ENCODE measurements around the gene EXD3.

The EXD3 gene

DNA sequence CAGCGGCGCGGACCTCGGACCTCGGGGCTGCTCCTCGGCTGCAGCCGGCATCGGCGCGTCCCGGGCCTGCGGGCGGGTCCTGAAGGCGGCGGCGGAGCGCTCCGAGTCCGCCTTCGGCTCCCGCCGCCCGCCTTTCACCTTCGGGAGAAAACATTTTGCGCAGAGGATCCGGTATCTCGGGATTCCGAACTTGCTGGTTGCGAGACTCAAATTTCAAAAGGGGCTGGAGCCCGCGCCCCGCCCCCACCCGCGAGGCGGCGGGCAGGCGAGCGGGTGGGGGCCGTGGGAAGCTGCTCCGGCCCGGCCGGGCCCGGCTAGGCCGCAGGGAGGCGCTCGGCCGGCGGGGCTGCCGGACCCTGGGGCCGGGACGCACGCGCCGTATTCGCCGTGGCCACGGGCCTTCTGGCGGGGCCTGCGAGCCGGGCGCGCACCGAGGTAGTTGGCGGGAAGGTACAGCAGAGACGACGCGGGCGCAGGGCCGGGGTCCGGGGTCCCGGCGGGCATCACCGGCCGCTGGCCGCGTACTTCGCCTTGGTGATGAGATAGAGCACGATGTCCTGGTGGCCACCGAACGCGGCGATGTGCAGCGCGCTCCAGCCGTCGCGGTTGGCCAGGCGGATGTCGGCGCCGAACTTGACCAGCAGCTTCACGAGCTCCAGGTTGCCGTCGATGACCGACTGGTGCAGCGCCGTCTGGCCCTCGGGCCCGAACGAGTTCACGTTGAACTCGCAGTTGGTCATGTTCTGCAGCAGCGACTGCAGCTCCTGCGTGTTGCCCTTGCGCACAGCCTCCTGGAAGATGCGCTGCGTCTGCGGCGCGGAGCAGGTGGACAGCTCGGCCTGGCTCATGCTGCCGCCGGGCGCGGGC lies 121.6 kb downstream of the EXD3 start:
- peak; percentile 15 for DNase-seq

DNA sequence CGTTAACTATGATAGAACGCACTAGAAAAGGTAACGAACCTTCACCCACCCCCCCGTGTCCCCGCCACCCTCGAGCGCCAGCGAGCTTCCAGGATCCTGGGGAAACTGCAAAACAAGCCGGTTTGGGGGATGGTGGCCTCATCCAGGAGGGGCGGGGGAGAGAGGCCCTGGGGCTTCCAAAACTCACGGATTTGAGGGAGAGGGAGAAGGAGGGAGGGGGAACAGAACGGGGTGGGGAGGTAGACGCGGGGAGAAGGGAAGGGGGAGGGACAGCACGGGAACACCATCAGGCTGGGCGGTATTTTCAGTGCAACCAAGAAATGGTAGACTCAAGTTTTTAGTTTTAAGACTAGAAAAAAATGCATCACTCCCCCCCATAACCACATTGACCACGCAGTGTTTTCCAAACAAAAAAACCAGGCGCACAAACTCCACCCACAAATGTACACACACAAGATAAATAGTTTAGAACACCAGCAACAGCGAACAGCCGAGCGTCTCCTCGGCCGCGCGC lies 122.3 kb downstream of the EXD3 start:
- DNase-seq: no peak

DNA sequence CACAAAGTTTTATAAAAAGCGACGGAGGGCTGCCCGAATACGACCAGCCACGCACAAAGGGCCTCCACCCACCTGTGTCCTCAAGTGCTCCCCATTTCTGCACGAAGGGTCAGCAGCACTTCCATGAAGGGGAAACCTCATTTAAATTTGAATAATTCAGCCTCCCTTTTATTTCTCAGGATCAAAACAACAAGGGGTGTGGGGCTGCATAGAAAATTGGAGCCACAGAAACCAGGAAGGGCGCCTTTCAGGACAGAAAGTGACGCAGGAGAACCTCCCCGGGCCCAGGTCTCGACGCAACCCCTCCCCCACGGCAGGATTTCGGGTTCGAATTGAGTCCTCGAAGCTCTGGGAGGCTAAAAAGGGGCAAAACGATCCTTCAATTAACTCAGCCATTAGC lies 123.0 kb downstream of the EXD3 start:
- no peak for DNase-seq

DNA sequence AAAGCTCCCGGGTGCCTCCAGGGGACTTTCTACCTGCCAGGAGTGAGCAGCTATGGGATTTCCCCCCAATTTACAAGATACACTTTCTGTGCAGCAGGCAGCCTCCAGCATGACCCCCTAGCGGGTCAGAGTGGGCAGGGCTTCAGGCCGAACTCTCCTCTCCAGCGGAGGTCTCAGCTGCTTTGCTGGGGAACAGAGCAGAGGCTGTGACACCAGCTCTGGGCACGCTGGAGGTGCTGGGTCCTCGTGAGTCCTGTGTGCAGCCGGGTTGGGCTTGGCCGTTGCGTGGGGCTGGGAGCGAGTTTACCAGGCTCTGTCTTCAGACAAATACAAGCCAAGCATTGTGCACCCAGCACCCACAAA lies 123.8 kb downstream of the EXD3 start:
- no peak for DNase-seq

DNA sequence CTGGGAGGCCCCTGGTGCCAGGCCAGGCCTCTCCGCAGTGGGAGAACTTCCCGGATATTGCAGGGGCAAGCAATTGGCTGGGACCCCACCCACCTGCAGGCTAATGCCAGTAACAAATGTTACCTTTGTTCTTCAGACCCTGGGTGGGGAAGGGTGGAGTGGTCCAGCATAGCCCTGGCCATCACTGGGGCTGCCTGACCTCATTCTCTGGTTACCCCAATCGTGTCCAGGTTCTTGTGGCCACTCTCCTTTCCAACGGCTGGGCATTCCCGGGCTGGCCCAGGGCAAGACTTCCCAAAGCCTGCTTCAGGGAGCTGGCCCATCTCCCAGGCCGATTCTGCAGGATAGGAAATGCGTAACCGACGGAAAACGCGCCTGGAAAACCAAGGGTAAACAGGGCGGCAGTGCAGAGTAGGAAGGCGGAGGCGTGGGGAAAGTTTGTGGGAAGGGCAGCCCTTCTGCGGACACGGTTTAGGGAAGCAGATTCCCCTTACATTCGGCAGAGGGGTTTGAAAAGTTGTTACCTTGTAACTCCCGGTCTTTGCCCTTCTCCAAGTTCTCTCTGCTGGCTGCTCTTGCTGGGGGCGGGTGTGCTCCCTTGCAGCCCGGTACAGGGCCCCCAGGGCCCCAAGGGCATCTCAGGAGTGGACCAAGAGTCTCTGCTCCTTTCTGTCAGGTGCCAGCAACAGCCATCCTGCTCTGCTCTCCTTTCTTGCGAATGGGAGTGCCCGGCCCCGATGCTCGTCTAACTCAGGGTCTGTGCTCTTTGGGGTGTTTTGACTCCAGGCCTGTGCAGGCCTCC lies 124.4 kb downstream of the EXD3 start:
- DNase-seq: no peak

DNA sequence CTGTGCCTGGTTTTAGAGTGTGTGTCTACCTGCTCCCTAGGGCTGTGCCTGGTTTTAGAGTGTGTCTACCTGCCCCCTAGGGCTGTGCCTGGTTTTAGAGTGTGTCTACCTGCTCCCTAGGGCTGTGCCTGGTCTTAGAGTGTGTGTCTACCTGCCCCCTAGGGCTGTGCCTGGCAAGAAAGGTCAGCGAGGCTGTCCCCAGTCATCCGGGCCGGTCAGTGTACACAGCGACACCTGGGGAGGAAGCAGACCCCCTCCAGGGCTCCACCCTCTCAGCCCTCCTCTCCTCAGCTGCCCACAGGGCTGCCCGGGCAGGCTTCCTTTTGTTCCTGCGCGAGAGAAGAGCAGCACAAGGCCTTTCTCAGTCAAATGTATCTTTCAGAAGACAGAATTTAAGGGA lies 125.0 kb downstream of the EXD3 start:
- no peak for DNase-seq

DNA sequence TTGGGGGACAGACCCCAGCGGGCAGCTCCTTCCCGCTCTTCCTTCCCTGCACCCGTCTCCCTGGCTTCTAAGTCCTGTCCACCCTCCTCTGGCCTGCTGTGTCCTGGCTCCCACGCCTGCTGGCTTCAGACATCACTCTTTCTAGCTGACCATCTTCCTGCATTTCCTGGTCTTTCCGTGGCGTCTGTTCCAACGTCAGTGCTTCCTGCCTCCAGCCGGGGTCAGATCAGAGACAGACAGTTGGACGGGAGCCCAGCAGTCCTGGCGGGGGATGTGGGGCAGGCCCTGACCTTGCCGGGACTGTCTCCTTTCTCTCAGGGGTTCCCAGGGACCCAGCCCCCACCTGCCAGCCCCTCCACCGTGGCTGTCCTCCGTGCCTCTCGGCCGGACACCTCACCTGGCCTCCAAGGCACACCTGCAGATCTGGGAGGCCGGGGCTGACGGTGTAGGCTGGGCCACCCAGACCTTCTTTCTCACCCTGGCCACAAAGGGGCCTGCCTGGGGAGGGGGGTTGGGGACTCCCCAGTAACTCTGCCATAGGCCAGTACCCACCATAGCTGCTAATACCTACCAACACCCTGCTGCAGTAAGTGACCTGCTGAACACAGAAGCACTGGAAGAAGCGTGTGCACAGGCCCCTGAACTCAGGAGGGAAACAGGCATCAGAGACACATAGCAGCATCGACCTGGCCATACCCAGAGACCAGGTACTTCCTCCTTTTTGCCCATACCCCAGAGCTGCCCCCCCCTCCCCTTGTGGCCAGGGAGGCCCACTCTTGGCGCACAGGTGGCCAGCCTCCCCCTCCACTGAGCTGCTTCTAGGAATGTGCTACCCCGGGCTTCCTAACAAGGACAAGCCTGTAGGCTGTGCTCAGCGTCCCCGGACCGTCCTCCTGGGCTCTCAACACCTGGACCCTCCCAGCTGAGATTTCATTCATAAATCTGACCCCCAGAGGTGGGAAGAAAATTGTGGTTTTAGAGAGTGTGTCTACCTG lies 126.0 kb downstream of the EXD3 start:
- DNase-seq: no peak

DNA sequence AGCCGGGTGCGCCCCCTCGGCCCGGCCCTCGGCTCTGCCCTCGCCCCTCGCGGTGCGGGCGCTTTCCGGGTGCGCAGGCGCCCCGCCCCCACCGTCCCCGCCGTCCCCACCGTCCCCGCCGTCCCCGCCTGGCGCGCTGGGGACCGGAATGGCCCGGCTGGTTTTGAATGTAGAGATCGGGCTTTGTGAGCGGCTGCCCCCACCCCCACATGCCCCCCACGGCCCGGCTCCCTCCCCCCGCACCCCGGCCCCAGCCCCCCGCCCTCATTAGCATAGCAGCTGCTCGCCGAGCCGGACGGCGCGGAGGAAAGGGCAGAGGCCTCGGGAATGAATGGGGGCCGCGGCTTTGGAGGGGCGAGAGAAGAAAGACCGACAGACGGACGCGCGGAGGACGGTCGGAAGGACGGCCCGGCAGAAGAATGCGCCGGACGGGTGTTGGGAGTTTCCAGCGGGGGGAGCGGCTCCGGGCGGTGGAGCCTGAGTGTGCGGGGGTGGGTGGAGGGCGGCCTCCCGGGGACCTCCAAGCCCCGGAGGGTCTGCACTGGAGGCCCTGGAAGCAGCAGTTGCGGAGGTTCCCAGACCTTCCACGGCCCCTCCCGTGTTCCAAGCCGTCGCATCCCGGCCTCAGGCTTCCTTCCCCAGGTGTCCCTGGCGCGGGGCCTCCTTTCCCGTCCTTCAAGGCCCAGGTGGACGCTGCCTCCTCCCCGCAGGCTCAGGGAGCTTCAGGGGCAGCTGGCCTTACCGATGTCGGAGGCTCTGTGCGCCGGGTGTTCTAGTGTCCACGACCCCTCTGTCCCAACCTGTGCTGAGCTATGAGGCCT lies 126.9 kb downstream of the EXD3 start:
- no peak for DNase-seq

DNA sequence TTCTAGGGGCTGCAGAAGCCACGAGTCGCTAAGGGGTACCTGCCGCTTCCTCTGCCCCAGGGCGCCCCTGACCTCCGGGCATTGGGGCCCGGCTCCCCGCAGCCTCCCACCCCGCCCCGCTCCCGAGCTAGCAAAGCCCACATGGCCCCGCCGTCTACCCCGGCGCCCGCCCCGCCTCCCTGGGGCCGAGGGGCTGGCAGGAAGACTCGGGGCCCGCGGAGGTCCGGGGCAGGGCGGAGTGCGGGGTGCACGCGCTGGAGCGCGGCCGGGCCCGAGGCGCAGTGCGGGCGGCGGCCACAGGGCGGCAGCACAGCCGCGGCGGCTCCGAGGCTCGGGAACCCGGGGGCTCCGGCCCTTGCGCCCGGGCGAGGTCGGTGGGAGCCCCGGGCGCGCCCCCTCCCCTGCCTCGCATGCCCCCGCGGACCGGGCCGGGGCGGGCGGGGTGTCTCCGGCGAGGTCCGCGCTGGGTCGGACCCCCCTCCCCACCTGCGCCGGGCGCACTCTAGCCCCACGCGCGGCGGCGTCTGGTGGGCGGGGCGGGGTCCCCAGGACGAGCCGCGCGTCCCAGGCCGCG lies 127.6 kb downstream of the EXD3 start:
- DNase-seq: no peak

DNA sequence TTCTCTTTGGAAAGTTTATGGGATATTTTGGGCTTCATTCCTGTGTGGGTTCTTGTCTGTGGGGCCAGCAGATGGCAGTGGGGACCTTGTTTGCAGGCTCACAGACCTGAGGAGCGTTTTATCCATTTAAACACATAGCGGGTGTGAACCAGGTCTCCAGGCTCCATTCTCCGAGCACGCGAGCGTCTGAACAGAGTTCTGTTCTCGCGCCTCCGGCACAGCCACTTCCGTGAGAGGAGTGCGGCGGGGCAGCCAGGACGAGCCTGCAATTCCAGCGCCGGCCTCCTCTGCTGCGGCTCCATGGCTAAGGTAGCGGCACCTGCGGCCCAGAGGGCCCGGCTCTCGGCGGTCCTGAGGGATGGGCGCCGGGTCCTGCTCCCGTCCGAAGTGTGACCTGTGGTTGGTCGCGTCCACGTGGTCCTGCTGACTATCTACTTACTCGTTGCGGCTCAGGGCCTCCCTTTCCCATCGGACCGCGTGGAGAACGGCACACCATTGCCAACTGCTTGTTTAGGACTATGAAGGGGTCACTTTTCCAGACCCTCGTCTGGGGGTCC lies 128.2 kb downstream of the EXD3 start:
- no peak for DNase-seq

DNA sequence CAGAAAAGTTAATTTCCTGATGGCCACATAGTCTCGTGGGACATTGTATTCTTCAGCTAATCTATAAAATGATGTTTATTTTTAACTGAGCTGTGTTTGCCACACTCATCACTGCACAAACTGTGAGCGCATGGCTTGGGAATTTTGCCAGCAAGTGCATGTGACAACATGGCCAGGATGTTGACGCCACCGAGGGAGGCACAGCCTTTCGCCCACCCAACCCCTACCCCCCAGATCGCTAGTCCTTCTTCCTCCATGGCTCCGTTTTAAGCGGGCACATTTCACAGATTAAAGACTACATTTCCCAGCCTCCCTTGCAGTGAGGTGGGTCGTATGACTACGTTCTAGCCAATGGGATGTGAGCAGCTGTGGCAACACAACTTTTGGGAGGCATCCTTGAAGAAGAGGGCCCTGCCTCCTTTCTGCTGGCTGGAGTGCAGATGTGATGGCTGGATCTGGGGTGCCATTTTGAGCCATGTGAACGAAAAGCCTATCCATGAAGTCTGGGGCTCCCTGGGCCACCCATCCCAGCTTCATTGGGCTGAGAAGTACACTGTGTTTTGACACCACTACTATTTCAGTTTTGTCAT lies 128.8 kb downstream of the EXD3 start:
- no peak for DNase-seq

DNA sequence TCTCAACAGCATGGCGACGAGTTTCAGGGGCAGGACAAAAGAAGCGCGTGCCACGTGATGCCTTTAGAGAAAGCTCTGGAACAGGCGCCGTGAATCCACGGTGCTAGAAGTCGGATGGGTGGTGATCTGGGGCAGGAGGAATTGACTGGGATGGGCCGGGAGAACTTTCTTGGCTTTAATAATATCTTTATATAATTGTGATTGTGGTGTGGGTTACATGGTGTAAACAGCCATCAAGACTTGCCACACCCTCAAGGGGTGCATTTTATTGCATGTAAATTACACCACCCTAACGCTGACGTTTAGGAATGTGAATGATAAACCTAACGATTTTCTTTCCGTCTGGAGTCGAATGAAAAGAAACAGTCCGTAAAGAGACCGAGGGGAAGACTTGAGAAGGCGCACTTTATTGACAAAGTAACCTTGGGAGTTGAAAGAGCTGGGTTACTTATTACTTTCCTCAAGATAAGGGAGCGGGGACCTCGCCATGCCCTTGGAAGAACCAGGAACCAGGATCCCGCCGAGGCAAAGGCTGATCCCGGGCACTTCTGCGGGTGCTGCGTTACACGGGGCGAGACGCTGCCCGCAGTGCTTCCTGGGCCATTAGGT lies 129.4 kb downstream of the EXD3 start:
- no peak for DNase-seq

DNA sequence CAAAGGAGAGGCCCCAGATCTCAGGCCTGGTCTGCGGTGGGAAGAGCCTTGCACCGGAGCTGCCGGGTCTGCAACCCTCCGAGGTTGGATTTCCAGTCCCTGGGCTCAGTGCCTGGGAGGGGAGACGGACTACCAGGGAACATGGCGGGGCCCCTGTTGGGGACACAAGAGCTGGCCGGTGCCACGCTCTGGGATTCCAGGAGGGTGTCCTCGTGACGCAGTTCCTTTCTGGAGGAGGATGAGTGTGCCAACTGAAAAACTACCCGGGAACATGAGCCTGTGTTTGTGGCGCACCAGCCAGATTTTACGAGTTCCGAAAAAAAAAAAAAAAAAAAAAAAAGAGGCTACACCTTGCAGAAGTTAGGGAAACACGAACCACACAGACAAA lies 129.9 kb downstream of the EXD3 start:
- no peak for DNase-seq

DNA sequence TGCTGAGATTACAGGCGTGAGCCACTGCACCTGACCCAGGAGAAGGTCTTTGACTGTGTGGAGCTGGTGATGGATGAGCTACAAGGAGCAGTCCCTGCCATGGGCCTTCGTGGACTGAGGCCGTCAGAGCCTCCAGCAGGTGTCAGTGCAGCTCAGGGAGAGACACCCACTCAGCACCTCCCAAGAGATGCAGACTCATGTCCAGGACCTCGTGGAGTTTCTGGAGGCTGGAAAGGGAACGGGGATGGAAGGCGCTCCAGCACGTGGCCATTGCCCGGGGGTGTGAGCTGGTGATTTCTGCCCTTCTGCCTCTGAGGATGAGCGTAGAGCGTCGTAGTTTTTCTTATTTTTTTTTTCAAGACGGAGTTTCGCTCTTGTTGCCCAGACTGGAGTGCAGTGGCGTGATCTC lies 136.0 kb downstream of the EXD3 start:
- peak; percentile 47 for DNase-seq

DNA sequence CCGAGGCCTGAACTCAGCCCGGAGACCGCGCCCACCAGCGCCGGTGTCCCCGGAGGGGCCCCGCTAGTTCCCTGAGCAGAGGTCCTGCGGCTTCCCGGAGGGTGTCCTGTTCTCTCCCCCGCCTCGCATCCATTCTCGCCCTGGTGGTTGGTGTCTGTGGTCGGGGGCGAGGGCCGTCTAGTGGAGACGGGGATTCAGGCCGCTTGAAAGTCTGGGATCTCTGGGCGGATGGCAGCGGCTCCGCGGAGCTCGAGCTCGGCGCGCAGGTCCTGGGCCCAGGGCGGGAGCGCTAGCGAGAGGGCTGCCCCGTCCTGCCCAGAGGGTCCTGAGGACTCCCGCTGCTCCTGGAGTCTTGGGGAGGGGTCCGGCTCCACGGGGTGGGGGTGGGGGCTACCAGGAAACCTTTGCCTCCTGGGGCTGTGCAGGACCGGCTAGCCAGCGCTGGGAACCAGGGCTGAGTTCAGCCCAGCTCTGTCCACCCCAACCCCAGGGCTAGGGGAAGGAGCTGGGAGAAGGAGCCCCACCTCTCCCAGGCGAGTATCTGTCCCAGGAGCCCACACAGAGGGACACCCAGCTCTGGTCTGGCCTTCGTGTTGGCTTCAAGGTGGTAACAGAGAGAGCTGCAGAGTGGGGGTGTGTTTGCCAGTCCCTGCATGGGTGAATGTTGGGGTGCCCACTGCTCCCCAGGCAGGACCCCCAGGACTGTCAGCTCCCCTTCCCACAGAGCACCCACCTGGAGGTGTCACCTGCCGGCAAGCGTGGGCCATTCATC lies 141.4 kb downstream of the EXD3 start:
- DNase-seq: no peak

DNA sequence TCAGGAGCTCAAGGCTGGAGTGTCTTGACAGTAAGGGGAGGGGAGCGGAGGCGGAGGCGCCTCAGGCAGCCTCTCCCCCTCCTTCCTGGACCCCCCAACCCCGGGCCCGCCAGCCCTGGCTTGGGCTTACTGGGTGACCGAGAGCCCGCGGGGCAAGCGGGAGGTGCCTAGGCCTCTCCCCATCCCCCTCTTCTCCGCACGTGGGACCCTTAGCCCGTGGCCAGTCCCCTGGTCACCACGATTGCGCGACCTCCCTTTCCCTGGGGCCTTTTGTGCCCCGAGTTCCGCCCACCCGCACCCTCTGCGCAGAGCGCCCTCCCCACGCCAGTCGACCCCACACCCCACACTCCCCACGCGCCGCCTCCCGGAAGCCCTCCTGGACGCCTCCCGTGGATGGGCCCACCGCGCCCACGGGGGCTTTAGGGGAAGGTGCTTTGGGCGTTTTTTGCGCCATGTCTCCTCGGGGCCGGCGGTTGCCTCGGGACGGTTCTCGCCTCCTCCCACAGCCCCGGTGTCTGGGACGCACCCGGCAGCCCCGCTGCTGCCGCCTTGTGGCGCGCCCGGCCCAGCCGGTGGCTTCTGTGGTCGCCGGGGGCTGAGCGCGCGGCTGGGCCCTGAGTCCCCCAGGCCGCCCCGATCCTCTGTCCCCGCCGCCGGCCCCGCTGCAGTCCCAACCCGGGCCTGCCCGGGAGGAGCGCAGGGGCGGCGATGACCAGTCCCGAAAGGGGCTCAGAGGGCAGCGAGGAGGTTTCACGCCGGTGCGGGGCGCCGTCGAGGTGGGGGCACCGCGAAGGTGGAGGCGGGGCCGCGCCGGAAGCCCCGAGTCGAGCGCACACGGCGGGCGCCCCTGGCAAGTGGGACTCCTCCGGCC lies 142.3 kb downstream of the EXD3 start:
- no peak for DNase-seq

DNA sequence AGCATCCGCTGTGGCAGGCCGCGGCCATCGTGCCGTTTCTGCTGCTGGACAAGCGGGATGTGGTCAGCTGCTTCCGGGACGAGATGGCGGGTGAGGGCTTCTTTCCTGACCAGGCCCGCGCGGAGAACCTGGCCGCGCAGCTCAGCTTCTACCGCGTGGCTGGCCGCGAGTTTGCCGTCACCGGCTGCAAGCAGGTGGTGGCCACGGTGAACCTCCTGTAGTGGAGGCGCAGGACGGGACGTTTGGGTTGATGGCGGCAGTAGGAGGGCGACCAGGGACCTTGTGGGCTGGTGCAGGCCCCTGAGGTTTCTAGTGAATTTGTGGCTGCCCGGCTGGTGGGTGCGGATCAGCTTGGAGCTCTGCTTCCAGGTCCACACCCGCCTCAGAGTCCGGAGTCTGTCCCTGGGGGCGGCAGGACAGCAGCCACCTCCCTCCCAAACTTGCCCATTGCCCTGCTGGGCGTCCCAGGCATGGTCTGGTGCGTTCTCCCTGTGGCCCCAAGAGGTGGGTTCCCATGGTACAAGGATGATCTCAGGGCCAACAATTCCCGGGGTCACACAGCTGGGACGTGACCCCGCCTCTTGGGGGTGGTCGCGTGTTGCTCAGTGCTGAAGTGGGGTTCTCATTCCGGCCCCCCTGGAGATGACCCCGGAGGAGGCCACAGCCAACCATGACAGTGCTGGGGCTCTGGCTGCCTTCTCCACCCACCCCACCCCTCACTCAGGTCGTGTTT lies 143.1 kb downstream of the EXD3 start:
- no peak for DNase-seq

All from NCI-H1436 (cell line).